ENCODE data around the gene DPF3. TPM values are rescaled to one million over a fixed set of nuclear protein-coding genes. Genes with fewer than 3 reads are reported as not detected.

The DPF3 gene
- total and polyA plus RNA-seq, 12 donors = 0.91 to 6.0 (median 2.9) TPM

- no peak for DNase-seq
- no peaks in the 10 kb centered on the region for H3K27me3 ChIP-seq
- no peak for TF ChIP-seq POLR2A (IDR thresholded peaks at IDR 0.05)
- TF ChIP-seq, protein P1, sequence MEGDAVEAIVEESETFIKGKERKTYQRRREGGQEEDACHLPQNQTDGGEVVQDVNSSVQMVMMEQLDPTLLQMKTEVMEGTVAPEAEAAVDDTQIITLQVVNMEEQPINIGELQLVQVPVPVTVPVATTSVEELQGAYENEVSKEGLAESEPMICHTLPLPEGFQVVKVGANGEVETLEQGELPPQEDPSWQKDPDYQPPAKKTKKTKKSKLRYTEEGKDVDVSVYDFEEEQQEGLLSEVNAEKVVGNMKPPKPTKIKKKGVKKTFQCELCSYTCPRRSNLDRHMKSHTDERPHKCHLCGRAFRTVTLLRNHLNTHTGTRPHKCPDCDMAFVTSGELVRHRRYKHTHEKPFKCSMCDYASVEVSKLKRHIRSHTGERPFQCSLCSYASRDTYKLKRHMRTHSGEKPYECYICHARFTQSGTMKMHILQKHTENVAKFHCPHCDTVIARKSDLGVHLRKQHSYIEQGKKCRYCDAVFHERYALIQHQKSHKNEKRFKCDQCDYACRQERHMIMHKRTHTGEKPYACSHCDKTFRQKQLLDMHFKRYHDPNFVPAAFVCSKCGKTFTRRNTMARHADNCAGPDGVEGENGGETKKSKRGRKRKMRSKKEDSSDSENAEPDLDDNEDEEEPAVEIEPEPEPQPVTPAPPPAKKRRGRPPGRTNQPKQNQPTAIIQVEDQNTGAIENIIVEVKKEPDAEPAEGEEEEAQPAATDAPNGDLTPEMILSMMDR (IDR thresholded peaks at IDR 0.05) = no peak
- no peak overlapping the region for H3K27ac ChIP-seq
- no peak overlapping the region for H3K4me3 ChIP-seq
- no peaks in the 10 kb centered on the region for H3K36me3 ChIP-seq (replicated peaks in 1 of 2)
- intact Hi-C loops (cut with DNase I) = no loop called here
- peaks cover 3 to 12% of the 10 kb centered on the region in 2 donors for H3K4me1 ChIP-seq (replicated peaks in 1 of 2)
- H3K9me3 ChIP-seq (replicated peaks in 1 of 3) = no peaks in the 10 kb centered on the region
- WGBS, 4 donors = 83 to 92% (median 85%) methylated on average over 5 of the region's 5 CpGs
These were observed 4.5 kb downstream of the DPF3 start for GRCh38 chr14:72889366-72889765.

GRCh38 chr14:72888636-72889201 lies 5.2 kb downstream of the DPF3 start:
- intact Hi-C loops (cut with DNase I) = no loop called here

GRCh38 chr14:72888192-72888591 lies 5.7 kb downstream of the DPF3 start:
- TF ChIP-seq, protein P1 (IDR thresholded peaks at IDR 0.05) = no peak
- 86 to 95% (median 93%) methylated on average over 2 of the region's 2 CpGs for WGBS, 4 donors
- intact Hi-C loops (cut with DNase I) = no loop called here
- no peak for DNase-seq
- no peaks in the 10 kb centered on the region for H3K36me3 ChIP-seq (replicated peaks in 1 of 2)
- no peaks in the 10 kb centered on the region for H3K27me3 ChIP-seq
- H3K4me1 ChIP-seq (replicated peaks in 1 of 2) = peaks cover 3 to 12% of the 10 kb centered on the region in 2 donors
- no peak overlapping the region for H3K4me3 ChIP-seq
- H3K27ac ChIP-seq = no peak overlapping the region
- H3K9me3 ChIP-seq (replicated peaks in 1 of 3) = no peaks in the 10 kb centered on the region

More at GRCh38 chr14:72888636-72889201, 5.2 kb downstream of the DPF3 start:
- TF ChIP-seq, protein P1 (IDR thresholded peaks at IDR 0.05) = no peak
- TF ChIP-seq POLR2A (IDR thresholded peaks at IDR 0.05) = no peak
- no peak overlapping the region for H3K27ac ChIP-seq
- no peak for DNase-seq
- H3K4me1 ChIP-seq (replicated peaks in 1 of 2) = peaks cover 3 to 12% of the 10 kb centered on the region in 2 donors
- WGBS, 4 donors = 80 to 87% (median 83%) methylated on average over 2 of the region's 2 CpGs
- no peak overlapping the region for H3K4me3 ChIP-seq
- no peaks in the 10 kb centered on the region for H3K9me3 ChIP-seq (replicated peaks in 1 of 3)
- no peaks in the 10 kb centered on the region for H3K27me3 ChIP-seq
- H3K36me3 ChIP-seq (replicated peaks in 1 of 2) = no peaks in the 10 kb centered on the region

DNA sequence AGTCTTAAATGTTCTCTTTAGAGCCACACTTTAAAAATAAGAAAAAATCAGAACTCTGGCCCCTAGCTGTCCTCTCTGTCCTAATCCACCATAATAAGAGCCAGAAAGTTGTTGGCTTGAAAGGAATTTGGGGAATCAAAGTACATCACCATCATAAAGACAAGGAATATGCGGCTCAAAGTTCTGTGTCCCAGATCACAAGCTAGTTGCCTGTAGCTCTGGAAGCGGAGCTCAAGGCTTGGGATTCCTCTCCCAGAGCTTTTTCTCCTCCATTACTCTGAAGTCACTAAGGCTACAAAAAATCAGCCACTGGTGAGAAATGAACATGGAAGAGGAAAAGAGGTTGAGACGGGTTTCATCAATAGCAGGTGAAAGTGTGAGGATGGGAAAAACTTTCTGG lies 6.4 kb downstream of the DPF3 start:
- TF ChIP-seq POLR2A (IDR thresholded peaks at IDR 0.05) = no peak
- TF ChIP-seq, protein P1 (IDR thresholded peaks at IDR 0.05) = no peak
- Histone ChIP-seq H3K27ac (no peak overlapping the region), H3K36me3 (replicated peaks in 1 of 2) (no peaks in the 10 kb centered on the region), H3K4me1 (replicated peaks in 1 of 2) (peaks cover under 1 to 12% of the 10 kb centered on the region in 2 donors), H3K27me3 (no peaks in the 10 kb centered on the region), H3K4me3 (no peak overlapping the region), H3K9me3 (replicated peaks in 1 of 3) (no peaks in the 10 kb centered on the region)
- DNase-seq = no peak
- 93 to 99% (median 98%) methylated on average over 3 of the region's 3 CpGs for WGBS, 4 donors
- intact Hi-C loops (cut with DNase I) = no loop called here

All from adrenal gland (tissue), 12 donors.